Peyer's patch (tissue), 4 donors: ENCODE data around the gene HELZ. TPM values are rescaled to one million over a fixed set of nuclear protein-coding genes. Genes with fewer than 3 reads are reported as not detected.

Source experiments
- DNase-seq, 3 donors: peaks; one replicate each; pipeline ENCODE4 v3.0.0-alpha.2; 2017 to 2019
- H3K27ac ChIP-seq, 4 donors: fragments of 200-600 bp; sonication (generic); one replicate each; pipeline ENCODE4 v1.5.1; 2016 to 2019
- H3K27me3 ChIP-seq, 2 donors: fragments of 200-600 bp; sonication (generic); one replicate each; pipeline ENCODE4 v1.5.1; 2019
- H3K36me3 ChIP-seq, 3 donors: fragments of 200-600 bp; sonication (generic); one replicate each; pipeline ENCODE4 v1.5.1; 2016 to 2019
- H3K4me1 ChIP-seq, 4 donors: fragments of 200-600 bp; sonication (generic); one replicate each; pipeline ENCODE4 v1.5.1; 2016 to 2019
- H3K4me3 ChIP-seq, 4 donors: fragments of 200-600 bp; sonication (generic); 1 replicate in 3 of 4; 2 replicates in 1 of 4; pipeline ENCODE4 v1.5.1; 2016 to 2019; ENCODE audit warnings: mild to moderate bottlenecking in 1 of 4
- H3K9me3 ChIP-seq, 4 donors: fragments of 200-600 bp; sonication (generic); one replicate each; pipeline ENCODE4 v1.5.1; 2016 to 2019; ENCODE audit warnings: mild to moderate bottlenecking in 1 of 4
- CTCF ChIP-seq, 6 experiments: fragments of 450-650 bp in 4 of 6; fragments of 200-600 bp in 2 of 6; sonication (generic) in 1 of 6; IDR thresholded peaks; one replicate each; pipeline ENCODE4 v1.5.1; 2017 to 2019; ENCODE audit warnings: antibody characterized with exemption in 6 of 6, mild to moderate bottlenecking in 3 of 6, moderate library complexity in 1 of 6
- POLR2A ChIP-seq, 2 donors: fragments of 450-650 bp; IDR thresholded peaks; one replicate each; pipeline ENCODE4 v1.5.1; 2017; ENCODE audit warnings: antibody characterized with exemption in 2 of 2, mild to moderate bottlenecking in 2 of 2, moderate library complexity in 2 of 2
- total RNA-seq, 4 donors: library from RNA; depleted of rRNA; stranded (reverse); fragments of >200 nt; gene quantifications; one replicate each; pipeline ENCODE4 v1.1.0, GENCODE V29; 2016

Gene HELZ
- total RNA-seq, 4 donors from 2014 or later = 37.1 to 124 (median 58.8) TPM

GRCh38 chr17:67032382-67032781, 212.6 kb downstream of the HELZ start:
- TF ChIP-seq POLR2A (IDR thresholded peaks at IDR 0.05) = no peak
- no peak for TF ChIP-seq CTCF (IDR thresholded peaks at IDR 0.05)
- no peaks in the 10 kb centered on the region for H3K27me3 ChIP-seq

GRCh38 chr17:67030641-67031040, 214.4 kb downstream of the HELZ start:
- Histone ChIP-seq H3K9me3 (no peaks in the 10 kb centered on the region), H3K4me3 (no peak overlapping the region), H3K27me3 (no peaks in the 10 kb centered on the region), H3K4me1 (peaks cover 0 to 2% (median 0%) of the 10 kb centered on the region in 4 donors), H3K27ac (no peak overlapping the region), H3K36me3 (no peaks in the 10 kb centered on the region)
- TF ChIP-seq POLR2A (IDR thresholded peaks at IDR 0.05) = no peak
- TF ChIP-seq CTCF (IDR thresholded peaks at IDR 0.05) = no peak
- DNase-seq = no peak

More at GRCh38 chr17:67032382-67032781, 212.6 kb downstream of the HELZ start:
- Histone ChIP-seq H3K36me3 (no peaks in the 10 kb centered on the region), H3K9me3 (no peaks in the 10 kb centered on the region), H3K4me3 (no peak overlapping the region), H3K27ac (no peak overlapping the region), H3K4me1 (no peaks in the 10 kb centered on the region)
- no peak for DNase-seq

DNA sequence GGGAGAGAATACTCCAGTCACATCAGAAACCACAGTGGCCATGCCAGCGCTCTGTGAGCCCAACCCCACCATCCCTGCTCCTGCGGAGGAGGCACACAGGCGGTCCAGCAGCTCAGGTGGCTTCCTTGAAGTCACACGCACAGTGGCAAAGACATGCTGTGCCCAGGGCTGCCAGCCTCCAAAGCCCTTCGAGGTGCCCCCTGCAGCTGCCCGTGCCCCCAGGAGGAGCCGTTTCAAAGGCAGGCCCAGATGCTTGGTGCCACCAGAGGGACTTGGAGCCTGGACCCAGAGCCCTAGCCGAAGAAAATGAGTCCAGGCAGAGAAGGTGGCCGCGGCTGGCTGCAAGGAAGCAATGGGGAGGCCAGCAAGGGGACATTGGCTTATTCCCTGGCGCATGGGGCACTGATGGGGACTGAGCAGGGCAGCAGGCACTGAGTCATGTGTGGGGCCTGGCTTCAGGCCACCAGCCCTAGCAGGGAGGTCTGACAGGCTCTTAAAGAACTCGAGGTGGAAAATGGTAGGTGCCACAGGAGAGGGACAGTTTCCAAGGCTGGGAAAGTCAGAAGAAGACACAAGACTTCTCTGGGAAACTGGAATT, 217.9 kb downstream of the HELZ start:
- no peaks in the 10 kb centered on the region for H3K27me3 ChIP-seq
- H3K4me1 ChIP-seq = peaks cover 0 to 7% (median 0%) of the 10 kb centered on the region in 4 donors
- no peak overlapping the region for H3K4me3 ChIP-seq
- TF ChIP-seq POLR2A (IDR thresholded peaks at IDR 0.05) = no peak
- TF ChIP-seq CTCF (IDR thresholded peaks at IDR 0.05) = no peak
- no peak for DNase-seq
- H3K36me3 ChIP-seq = no peaks in the 10 kb centered on the region
- no peaks in the 10 kb centered on the region for H3K9me3 ChIP-seq
- H3K27ac ChIP-seq = no peak overlapping the region

DNA sequence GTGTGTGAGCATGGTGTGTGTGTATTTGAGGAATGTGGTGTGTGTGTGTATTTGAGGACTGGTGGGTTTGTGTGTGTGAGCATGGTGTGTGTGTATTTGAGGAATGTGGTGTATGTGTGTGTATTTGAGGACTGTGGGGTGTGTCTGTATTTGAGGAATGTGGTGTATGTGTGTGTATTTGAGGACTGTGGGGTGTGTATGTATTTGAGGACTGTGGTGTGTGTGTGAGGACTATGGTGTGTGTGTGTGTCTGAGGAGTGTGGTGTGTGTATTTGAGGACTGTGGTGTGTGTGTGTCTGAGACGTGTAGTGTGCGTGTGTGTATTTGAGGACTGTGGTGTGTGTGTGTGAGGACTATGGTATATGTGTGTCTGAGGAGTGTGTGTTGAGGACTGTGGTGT, 218.7 kb downstream of the HELZ start:
- no peaks in the 10 kb centered on the region for H3K27me3 ChIP-seq

GRCh38 chr17:67025216-67025792, 219.7 kb downstream of the HELZ start:
- Histone ChIP-seq H3K4me3 (no peak overlapping the region), H3K27ac (no peak overlapping the region), H3K36me3 (no peaks in the 10 kb centered on the region), H3K27me3 (no peaks in the 10 kb centered on the region), H3K9me3 (no peaks in the 10 kb centered on the region), H3K4me1 (peaks cover 0 to 7% (median 0%) of the 10 kb centered on the region in 4 donors)
- no peak for TF ChIP-seq POLR2A (IDR thresholded peaks at IDR 0.05)
- peak in 2 of 3 donors; percentile 57 to 74 for DNase-seq

More for the DNA sequence above, 218.7 kb downstream of the HELZ start:
- no peak for DNase-seq
- Histone ChIP-seq H3K27ac (no peak overlapping the region), H3K36me3 (no peaks in the 10 kb centered on the region), H3K4me1 (peaks cover 0 to 7% (median 0%) of the 10 kb centered on the region in 4 donors), H3K9me3 (no peaks in the 10 kb centered on the region), H3K4me3 (no peak overlapping the region)
- no peak for TF ChIP-seq POLR2A (IDR thresholded peaks at IDR 0.05)
- no peak for TF ChIP-seq CTCF (IDR thresholded peaks at IDR 0.05)

DNA sequence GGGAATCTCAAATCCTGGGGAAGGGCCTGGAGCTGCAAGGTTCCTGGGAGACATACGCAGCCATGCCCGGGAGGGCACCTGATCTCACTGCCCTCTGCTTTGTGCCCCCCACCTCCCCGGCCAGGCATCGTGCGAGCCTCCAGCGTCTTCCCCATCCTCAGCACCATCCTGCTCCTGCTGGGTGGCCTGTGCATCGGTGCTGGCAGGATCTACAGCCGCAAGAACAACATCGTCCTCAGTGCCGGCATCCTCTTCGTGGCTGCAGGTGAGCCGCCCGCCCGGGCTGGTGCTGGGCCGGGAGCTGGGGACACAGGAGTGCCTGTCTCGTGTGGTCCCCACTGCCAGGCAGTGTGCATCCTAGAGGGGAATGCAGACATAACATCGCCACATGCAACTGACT, 220.3 kb downstream of the HELZ start:
- TF ChIP-seq POLR2A (IDR thresholded peaks at IDR 0.05) = no peak
- TF ChIP-seq CTCF (IDR thresholded peaks at IDR 0.05) = no peak
- no peak overlapping the region for H3K4me3 ChIP-seq
- no peak for DNase-seq
- no peaks in the 10 kb centered on the region for H3K36me3 ChIP-seq
- H3K4me1 ChIP-seq = peaks cover 0 to 7% (median 0%) of the 10 kb centered on the region in 4 donors
- H3K27me3 ChIP-seq = no peaks in the 10 kb centered on the region
- no peaks in the 10 kb centered on the region for H3K9me3 ChIP-seq
- no peak overlapping the region for H3K27ac ChIP-seq
